Lower leg skin (tissue), 3 donors: Measurements from ENCODE around the gene CCDC146.

ENCODE experiments used
- POLR2A ChIP-seq, 2 donors: fragments of 450-650 bp; IDR thresholded peaks; one replicate each; pipeline ENCODE4 v1.6.1; 2016 to 2017; ENCODE audit warnings: antibody characterized with exemption in 2 of 2, mild to moderate bottlenecking in 1 of 2, moderate library complexity in 1 of 2
- TF ChIP-seq, protein P1 (sequence below), 3 donors: fragments of 450-650 bp; IDR thresholded peaks; one replicate each; pipeline ENCODE4 v1.5.1; 2016; ENCODE audit warnings: antibody characterized with exemption in 3 of 3, mild to moderate bottlenecking in 3 of 3, moderate library complexity in 2 of 3

DNA sequence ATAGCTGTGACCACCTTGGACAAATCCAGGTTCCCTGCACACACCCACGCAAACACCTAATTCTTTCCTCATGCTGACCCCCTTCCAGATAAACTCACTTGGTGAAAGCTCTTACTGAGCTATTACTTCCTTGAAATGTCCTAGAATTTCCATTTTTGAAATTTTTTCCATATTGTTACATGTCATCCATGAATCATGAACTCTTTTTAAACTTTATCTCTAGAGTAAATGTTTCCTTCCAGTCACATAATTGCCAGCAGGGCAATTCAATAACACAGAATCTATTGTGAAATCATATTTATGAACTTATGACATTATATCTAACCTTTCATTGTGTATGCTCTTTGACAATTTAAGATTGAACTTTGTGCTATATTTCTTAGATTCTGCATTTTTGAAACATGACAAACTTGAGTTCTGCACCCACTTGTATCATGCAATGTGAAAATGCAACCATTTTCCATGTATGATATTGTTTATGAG, 104.0 kb downstream of the CCDC146 start:
- TF ChIP-seq POLR2A (IDR thresholded peaks at IDR 0.05) = no peak
- TF ChIP-seq, protein P1, sequence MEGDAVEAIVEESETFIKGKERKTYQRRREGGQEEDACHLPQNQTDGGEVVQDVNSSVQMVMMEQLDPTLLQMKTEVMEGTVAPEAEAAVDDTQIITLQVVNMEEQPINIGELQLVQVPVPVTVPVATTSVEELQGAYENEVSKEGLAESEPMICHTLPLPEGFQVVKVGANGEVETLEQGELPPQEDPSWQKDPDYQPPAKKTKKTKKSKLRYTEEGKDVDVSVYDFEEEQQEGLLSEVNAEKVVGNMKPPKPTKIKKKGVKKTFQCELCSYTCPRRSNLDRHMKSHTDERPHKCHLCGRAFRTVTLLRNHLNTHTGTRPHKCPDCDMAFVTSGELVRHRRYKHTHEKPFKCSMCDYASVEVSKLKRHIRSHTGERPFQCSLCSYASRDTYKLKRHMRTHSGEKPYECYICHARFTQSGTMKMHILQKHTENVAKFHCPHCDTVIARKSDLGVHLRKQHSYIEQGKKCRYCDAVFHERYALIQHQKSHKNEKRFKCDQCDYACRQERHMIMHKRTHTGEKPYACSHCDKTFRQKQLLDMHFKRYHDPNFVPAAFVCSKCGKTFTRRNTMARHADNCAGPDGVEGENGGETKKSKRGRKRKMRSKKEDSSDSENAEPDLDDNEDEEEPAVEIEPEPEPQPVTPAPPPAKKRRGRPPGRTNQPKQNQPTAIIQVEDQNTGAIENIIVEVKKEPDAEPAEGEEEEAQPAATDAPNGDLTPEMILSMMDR (IDR thresholded peaks at IDR 0.05) = no peak
